C1 segment of cervical spinal cord (tissue), 14 donors: ENCODE data around the gene TBXT.
"Not testable (repeated sequence)": the region's sequence is repeated elsewhere in the genome, so short reads cannot be mapped to it uniquely, and the experiment has no call there.

Experiments
- DNase-seq, 14 donors: peaks; one replicate each; lab custom pipeline; 2025; lab: John Stamatoyannopoulos, UW

TBXT gene, protein sequence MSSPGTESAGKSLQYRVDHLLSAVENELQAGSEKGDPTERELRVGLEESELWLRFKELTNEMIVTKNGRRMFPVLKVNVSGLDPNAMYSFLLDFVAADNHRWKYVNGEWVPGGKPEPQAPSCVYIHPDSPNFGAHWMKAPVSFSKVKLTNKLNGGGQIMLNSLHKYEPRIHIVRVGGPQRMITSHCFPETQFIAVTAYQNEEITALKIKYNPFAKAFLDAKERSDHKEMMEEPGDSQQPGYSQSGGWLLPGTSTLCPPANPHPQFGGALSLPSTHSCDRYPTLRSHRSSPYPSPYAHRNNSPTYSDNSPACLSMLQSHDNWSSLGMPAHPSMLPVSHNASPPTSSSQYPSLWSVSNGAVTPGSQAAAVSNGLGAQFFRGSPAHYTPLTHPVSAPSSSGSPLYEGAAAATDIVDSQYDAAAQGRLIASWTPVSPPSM

DNA sequence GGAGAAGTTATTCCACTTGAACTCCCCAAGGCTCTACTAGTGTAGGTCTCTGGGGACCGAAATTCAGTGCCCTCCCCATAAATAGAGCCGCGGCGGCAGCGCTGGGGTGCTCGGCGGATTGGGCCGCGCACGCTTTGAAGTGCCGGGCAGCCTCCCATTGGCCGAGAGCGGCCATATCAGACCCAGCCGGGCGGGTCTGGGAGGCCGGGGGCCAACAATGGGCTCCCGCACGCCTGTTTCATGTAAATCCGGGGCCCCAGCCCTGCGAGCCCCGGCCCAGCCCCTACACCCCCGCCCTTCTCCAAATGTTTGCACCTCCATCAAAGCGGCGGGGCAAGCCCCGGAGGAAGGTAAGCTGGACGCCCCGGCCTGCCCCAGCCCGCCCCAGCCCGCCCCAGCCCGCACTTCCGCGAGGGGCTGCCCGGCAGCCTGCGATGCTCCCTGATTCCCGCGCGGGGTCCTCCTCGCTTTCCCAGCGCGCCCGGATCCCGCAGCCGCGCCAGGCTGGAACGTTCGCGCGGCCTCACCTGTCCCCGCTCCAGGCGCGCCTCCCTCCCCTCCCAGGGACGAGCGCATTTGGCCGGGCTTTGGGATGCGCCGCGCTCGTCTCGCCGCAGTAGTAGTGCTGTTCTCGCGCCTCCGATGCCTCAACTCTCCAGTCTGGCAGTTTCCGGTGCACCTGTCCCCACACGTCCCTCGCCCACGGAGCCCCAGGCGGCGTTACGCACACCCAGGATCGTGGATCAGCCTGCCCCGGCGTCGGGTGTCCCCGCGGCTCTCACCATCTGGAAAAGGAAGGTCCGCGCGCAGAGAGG is at the start of gene TBXT:
TBXT (minus strand) TSS at position 51 of the 815 bp plus-strand sequence. CDS start 260 bp downstream, outside the sequence.
- no peak for DNase-seq

DNA sequence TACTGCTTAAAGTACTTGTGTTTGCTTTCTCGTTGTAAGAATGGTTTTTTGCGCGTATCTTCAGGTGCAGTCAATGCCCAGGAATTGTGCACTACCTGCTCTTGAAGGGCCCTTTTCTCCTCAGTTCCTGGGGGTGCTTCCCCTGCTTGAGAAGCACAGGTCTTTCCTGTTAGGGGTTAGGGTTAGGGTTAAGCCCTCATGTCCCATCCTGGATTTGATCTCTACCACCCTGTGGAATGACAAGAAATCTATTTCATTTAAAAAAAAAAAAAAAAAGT is 39.6 kb upstream of the TBXT start:
- no peak for DNase-seq

DNA sequence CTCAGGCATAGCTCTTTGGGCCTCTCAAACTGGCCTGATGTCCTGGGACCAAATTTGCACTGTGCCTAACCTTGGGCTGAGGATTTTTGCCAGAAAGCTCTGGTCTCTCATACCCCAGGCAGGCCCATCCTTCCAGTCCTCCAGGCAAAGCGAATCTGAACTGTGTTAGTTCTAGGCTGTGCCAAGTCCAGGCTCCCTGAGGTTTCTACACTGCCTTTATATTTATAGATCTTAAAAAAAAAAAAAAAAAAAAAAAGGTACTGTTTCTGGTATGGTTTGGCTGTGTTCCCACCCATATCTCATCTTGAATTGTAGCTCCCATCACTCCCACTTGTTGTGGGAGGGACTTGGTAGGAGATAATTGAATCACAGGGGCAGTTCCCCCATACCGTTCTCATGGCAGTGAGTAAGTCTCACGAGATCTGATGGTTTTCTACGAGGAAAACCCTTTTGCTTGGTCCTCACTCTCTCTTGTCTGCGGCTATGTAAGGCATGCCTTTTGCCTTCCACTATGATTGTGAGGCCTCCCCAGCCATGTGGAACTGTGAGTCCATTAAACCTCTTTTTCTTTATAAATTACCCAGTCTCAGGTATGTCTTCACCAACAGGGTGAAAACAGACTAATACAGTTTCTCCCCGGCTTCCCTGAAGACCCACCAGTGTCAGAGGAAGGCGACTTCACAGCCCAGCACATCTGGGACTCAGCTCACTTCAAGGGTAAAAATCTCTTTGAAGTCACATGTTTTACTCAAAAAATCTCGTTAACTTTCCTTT is 39.0 kb upstream of the TBXT start:
- no peak for DNase-seq

DNA sequence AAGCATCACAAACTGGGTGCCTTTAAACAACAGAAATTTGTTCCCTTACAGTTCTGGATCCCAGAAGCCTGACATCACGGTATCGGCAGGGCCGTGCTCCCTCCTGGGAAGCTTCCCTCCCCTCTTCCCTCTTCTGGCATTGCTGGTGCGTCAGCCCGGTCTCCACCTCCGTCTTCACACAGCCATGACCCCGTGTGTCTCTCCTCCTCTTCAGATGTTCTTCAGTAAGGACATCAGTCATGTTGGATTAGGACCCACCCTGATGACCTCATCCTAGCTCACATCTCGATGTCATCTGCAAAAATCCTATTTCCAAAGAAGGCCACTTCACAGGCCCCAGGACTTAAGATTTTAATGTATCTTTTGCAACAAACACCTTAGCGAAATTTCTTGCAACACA is 38.4 kb upstream of the TBXT start:
- no peak for DNase-seq

DNA sequence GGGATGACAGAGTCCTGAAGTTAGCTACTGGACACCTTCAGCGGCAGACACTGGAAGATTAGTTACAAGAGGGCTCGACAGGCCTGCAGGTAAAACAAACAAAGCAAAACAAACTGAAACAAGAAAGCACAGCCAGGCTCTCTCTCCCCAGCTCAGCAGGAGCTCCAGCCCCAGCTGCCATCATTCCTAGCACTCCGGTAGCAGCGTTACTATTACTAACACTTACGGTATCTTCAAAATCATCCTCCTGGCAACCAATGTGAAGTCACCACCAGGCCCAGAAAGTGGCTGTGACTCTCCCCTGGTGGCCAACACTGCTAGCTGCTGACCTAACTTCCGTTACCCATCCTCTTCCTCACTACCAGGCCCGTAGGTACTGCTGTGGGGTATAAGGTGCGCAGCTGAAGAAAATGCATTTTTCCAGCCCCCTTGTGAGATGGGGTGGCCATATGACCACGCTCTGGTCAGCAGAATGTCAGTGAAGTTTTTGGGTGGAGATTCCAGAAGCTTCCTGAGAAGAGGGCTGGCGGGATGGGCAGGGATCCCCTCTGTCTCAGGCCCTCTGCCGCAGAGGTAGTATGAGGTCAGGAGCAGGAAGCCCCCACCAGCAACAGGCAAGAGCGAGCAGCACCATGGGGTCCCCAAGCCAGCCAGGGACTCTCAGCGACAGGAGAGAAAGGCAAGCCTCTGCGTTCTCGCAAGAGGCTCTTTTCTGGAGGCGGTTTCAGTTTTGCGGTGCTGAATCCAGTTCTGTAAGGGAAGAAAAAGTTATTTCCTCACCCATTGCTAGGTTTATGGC is 37.4 kb upstream of the TBXT start:
- DNase-seq = no peak

DNA sequence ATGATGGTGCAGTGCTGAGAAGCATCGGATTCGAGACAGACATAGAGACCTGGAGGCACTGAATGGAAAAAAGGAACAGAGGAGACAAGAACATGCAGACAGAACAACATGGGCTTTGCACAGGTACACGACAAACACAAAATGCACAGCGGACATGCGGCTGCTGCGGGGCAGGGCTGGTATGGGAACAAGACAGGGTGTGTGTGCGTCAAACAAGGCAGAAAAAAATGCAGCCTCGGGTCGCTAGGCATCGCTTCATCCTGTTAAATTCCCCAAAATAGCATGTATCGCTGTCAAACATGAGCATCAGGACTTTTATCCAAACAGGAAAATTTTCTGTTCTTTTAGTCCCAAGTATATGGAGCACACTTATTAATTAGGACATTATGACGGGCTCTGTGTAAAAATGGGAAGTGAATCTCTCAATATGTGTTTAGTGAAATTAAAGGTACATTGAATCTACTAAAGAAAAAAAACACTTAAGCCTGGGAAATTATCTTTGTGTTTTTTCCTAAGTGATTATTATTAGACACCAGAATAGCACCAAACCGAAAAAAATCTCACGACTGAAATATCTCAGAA is 36.1 kb upstream of the TBXT start:
- DNase-seq = no peak

DNA sequence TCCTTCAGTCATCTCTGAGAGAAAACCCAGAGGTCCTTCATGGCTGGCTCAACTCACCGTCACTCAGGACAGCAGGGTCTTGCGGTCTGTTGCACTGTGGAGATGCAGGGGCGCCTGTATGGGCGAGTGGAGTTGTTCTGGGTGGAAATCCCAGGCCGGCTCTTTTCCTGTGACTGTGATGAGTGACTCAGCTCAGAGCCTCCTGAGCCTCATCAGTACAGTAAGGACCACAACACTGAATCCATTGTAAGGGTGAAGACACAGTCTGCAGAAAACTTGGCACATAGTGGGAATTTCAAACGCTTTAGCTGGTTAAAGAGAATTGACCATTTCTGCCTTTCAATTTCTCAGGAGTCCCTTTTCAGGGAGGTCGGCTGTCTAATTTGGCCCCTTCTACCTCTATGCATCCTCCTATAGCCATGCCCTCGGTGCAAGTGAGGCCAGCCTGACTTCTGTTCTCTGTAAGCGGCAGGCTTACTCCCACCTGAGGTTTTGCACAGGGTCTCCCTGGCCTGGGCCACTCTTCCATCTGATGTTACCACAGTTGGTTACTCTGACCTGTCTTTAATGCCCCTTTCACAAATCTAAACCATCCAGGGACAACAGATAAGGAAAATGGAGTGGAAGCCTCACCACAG is 35.5 kb upstream of the TBXT start:
- no peak for DNase-seq

DNA sequence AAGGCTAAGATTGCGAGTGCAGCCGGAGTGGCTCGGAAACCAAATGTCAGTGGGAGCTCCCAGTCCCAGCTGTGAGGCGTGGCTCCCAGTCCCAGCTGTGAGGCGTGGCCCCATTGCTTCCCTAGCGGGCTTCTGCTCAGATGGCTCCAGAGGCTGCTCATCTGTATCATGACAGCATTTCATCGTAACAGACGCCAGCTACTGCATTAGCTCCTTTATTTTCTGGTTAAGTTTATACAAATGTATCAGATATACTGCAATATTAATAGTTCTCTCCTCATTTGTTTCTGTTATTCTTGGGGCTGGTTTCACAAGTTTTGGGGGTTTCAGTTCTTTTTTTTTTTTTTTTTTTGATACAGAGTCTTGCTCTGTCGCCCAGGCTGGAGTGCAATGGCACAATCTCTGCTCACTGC is 34.7 kb upstream of the TBXT start:
- no peak for DNase-seq

DNA sequence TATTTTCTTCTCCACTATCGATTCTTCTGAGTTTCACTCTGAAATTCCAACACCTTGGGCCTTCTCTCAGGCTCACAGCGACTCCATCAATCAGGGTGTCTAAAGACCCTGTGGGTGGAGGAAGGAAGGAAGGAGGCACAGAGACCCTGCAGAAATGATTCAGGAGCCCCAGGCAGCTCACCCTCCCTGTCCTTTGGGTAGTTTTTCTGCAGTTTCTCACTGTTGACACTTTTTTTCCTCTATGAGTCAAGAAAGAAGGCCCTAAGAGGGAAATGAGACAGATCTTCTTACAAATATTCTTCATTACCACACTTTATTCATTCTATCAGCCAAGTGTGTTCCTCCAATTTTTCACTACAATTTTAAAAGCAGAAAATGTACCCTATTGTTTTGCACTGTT is 34.2 kb upstream of the TBXT start:
- no peak for DNase-seq

DNA sequence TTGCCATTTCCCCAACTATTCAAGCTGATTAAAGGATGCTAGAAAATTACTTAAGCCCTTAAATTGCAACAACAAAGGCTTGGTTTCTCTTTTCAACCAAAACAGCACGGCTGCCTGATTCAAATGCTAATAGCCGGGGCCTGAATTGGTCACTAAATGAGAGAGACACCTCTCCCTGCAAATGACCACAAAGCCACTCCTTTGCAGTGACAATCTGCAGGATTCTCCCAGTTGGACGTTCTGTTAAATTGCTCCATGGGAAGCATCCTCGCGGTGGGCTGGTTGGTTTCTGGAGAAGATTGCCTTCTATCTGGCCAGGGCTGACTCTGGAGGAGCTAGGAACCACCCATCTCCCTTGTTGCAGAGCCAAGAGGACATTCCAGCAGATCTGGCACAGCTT is 29.7 kb upstream of the TBXT start:
- no peak for DNase-seq

DNA sequence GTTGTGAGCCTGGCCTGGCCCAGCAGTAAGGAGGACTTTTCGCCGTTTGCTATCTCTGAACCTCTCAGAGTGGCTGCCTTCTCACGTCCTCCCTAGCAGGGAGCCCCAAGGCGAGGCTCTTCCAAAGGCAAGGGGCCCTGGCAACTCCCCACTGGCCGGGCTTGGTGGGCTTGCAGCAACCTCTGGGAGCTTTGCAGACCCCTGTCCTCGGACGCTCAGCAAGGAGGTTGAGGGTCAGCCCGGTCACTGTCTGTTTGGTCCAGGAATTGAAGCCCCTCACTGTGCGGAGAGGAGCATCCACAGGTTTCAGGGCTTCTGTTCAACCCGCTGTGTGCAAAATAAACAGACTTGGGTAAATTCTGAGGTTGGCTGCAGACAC is 28.2 kb upstream of the TBXT start:
- no peak for DNase-seq

DNA sequence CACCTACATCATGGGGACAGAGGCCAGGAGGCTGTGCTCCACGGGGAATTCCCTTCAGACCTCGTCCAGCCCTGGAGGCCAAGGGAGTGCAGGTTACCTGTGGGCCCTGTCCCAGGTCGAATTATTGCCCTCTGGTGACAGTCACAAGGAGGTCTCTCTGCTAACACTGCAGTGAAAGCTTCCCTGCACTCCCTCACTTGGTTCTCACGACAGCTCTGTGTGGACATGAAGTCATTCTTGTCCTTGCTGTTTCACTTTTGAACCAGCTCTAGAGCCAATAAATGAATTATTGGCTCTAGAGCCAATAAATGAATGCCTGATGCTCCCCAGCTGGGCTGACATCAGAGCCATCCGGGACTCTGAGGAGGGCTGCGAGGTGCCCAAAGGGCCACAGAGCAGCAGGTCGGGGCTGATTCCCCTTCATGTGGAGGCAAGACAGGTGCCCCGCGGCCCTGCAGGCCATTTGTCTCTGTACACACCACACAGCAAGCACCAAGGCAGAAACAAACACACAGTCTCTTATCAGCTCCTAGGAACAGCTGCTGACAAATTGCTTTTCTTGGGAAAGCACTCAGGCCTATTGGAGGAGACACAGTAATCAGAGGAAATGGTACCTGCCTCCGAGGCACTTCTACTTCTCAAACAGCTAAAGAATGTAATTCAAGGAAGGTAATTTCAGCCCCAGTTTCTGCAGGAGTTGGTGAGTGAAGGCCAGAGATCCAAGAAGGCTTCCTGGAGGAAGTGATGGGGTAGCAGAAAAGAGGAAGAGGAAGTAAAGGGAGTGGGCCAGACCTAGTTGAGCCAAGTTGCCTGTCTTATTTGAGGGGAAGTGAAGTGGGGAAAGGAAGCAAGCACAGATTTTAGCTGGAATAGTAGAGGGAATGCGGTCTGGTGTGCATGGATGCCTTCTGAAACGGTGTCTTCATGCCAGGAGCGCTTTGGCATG is 27.5 kb upstream of the TBXT start:
- peak in 1 of 14 donors; percentile 1 for DNase-seq

DNA sequence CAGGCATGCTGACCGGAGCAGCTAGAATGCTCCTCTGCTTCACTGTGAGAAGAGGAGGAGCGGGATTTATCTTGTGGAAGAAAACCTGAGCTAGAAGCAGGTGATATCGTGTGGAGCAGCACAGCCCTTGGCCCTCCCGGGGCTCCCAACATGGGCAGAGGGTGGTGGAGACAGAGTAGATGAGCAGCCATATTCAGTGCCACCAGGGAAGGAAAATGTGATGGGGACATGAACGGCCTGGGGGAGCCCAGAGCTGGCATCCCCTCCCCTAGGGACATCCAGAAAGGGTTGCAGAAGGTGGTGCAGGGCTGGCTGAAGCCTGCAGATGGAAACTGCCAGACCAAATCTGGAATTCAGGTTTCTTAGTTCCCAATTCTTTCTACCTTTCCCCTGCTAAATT is 24.9 kb upstream of the TBXT start:
- no peak for DNase-seq

DNA sequence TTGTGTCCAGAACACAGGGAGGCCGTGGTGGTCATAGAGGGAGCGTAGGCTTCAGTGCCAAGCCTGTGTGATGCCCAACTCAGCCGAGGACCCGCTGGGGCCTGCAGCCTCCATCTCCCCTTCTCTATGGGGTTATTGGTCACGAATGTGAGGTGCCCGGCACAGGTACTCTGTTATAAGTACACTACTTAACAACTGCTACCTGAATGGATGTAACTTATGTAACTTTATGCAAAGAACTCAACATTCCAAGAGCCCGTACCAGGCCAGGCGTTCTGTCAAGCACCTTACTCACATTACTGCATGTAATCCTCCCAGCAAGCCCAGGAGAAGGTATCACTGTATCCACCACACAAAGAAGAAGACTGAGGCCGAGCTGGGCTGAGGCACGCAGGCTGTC is 24.5 kb upstream of the TBXT start:
- no peak for DNase-seq

DNA sequence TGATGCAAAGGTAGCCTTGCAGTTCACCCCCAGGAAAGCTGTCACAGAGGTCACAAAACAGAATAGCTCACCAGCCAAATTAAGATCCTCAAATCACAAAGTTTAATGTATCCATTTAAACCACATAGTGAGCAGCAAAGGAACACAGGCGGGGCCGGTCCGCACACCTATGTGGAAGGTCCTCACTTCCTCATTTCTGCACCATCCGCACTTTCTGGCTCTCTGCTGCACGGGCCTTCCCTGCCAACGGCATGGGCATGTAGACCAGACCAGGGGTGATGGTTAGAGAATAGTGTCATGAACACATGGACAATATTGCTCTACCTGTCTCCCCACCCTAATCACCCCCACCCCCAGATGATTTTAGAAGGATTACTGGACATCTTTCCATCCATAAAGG is 12.1 kb upstream of the TBXT start:
- no peak for DNase-seq

DNA sequence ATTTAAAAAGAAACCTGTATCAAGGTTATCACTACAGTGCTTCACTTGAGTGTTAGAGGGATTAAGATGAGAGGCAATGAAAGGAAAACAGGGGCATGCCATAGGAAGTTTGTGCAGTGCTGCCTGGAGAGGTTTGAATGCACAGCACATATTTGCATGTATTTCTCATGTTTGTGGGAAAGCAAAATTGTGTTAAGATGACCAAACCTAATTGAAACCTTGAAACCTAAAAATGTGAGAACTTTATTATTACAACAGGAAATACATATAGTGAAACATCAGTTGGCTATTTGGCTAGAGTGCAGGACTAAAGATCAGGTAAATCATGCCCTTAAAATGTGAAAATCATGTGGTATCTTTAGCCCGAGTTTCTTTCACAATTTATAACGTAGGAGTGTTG is 8.5 kb upstream of the TBXT start:
- DNase-seq = no peak

DNA sequence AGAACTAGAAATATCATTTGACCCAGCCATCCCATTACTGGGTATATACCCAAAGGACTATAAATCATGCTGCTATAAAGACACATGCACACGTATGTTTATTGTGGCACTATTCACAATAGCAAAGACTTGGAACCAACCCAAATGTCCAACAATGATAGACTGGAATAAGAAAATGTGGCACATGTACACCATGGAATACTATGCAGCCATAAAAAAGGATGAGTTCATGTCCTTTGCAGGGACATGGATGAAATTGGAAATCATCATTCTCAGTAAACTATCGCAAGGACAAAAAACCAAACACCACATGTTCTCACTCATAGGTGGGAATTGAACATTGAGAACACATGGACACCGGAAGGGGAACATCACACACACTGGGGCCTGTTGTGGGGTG is 7.4 kb upstream of the TBXT start:
- not testable (repeated sequence) for DNase-seq

DNA sequence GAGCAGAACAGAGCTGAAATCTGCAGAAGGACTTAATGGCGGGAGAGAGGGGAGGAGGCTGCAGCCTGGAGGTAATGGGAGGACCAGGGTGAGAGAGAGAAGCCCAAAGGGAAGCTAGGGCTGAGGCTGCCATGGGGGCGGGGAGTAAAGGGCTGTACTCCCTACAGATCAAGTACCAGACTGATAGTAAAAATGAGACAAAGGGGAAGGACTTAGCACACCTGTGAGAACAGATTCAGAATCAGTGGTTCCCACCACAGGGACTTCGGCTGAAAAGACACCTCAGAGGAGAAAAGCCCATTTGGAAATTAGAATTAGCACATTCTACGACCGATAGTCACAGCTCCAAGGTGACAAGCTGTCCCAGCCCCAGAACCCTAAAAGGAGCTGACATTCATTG is 6.4 kb upstream of the TBXT start:
- no peak for DNase-seq

DNA sequence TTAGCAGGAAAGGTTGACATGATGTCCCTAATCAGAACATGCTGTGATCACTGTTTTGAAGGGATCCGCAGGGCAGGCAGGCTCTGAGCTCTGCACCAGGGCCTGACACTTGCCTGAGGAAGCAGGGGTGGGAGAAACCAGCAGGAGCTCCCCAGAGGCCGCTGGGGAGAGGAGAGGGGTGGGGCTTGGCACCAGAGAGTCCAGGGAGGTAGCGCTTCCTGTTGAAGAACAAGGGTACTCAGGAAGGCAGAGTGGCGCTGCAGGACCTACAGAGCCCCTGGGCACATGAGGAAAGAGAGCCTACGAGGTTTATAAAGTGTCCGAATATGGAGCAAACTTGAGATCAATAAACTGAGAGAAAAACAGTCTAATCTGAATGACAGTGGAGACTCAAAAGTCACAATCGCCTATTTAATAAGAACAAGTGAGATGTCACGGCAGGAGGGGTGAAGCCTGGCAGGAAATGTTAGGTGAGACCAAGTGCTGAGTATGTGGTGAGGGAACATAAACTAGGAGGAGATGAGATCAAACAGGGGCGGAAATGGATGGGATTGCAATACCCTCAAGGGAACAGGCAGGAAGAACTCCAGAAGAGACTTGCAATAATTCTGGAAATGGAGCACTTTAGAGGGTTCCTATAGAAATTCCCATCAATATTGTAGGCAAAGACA is 5.8 kb upstream of the TBXT start:
- no peak for DNase-seq
